ENCODE data around the gene MAST4.

Gene MAST4

GRCh38 chr5:66621146-66621545 is 25.0 kb downstream of the MAST4 start:
- TF ChIP-seq, protein P1, sequence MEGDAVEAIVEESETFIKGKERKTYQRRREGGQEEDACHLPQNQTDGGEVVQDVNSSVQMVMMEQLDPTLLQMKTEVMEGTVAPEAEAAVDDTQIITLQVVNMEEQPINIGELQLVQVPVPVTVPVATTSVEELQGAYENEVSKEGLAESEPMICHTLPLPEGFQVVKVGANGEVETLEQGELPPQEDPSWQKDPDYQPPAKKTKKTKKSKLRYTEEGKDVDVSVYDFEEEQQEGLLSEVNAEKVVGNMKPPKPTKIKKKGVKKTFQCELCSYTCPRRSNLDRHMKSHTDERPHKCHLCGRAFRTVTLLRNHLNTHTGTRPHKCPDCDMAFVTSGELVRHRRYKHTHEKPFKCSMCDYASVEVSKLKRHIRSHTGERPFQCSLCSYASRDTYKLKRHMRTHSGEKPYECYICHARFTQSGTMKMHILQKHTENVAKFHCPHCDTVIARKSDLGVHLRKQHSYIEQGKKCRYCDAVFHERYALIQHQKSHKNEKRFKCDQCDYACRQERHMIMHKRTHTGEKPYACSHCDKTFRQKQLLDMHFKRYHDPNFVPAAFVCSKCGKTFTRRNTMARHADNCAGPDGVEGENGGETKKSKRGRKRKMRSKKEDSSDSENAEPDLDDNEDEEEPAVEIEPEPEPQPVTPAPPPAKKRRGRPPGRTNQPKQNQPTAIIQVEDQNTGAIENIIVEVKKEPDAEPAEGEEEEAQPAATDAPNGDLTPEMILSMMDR (IDR thresholded peaks at IDR 0.05; ENCODE audit: insufficient read depth, low read depth, low read length, missing control alignments), result no peak
- no peak for DNase-seq (ENCODE audit: low read depth)
- no peak overlapping the region for H3K4me3 ChIP-seq (ENCODE audit: low read length)

GRCh38 chr5:66621736-66622135 is 25.5 kb downstream of the MAST4 start:
- TF ChIP-seq, protein P1 (IDR thresholded peaks at IDR 0.05; ENCODE audit: insufficient read depth, low read depth, low read length, missing control alignments), result no peak
- H3K4me3 ChIP-seq (ENCODE audit: low read length), result no peak overlapping the region
- no peak for DNase-seq (ENCODE audit: low read depth)

DNA sequence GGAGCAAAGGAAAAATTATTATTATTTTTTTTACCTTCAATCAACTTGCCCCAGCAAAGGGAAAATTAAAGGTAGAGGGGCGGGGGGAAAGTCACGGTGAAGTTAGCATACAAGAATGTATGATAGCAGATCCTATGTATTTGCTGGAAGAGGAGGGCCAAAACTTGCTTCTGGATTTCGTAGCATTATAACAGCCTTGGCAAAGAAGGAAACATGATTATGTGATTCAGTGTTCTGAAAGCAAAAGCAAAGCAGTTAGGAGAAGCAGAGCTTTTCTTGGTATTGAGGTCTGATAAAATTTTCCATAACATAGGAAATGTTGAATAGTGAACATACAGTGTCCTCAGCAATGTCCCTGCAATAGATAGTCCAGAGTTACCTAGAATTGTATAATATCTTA is 32.4 kb downstream of the MAST4 start:
- DNase-seq (ENCODE audit: low read depth), result no peak
- no peak overlapping the region for H3K4me3 ChIP-seq (ENCODE audit: low read length)
- TF ChIP-seq, protein P1 (IDR thresholded peaks at IDR 0.05; ENCODE audit: insufficient read depth, low read depth, low read length, missing control alignments), result no peak

DNA sequence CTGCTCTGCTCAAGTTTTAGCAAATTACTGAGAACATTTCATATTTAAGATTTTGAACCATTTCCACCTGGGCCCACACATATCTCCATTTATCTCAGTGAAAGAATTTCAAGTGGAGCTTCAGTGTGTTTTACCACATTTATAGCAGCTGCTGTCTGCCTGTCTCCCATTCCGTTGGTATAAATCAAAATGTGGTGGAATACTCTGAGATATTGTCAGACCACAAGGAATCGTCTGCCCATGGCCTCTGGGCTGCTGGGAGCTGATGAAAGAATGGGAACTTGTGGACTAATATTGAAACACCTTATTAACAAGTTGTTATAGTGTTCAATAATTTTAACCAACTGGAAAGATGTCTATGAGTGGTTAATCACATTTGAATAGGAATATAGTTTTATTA is 33.3 kb downstream of the MAST4 start:
- DNase-seq (ENCODE audit: low read depth), result no peak
- no peak overlapping the region for H3K4me3 ChIP-seq (ENCODE audit: low read length)
- TF ChIP-seq, protein P1 (IDR thresholded peaks at IDR 0.05; ENCODE audit: insufficient read depth, low read depth, low read length, missing control alignments), result no peak

DNA sequence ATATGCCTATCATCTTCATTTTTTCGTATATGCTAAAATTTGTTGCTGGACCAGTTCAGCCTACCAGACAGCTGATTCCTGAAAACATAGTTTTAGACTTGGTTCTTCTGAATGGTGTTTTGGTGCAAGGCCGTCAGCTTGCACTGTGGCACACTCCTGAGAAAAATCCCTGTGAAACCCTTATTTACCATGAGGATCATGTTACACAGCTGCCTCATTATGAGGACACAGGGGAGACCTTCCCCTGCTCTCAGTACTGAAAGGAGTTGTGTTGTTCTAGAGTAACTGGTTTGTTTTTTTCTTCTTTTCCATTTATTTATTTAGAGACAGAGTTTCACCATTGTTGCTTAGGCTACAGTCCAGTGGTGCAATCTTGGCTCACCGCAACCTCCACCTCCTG is 37.6 kb downstream of the MAST4 start:
- TF ChIP-seq, protein P1 (IDR thresholded peaks at IDR 0.05; ENCODE audit: insufficient read depth, low read depth, low read length, missing control alignments), result no peak
- no peak for DNase-seq (ENCODE audit: low read depth)
- no peak overlapping the region for H3K4me3 ChIP-seq (ENCODE audit: low read length)

DNA sequence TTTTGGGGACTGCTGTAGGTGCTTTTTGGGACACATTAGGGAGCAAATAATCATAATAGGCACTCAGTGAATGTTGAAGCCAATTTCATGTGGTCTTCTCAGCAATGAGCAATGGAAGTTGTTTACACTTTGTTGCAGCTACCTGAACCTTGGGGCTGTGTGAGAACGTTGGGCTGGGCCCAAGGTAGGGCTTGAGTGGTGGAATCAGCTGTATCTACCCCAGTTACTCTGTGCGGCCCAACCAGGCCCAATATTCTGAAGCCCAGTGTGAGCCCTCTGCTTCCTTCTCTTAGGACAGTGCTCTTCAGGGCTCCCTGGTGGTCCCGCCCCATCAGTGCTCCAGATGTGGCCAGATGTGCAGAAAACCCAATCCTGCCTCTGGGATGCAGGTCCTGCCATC is 38.4 kb downstream of the MAST4 start:
- TF ChIP-seq, protein P1 (IDR thresholded peaks at IDR 0.05; ENCODE audit: insufficient read depth, low read depth, low read length, missing control alignments), result no peak
- no peak overlapping the region for H3K4me3 ChIP-seq (ENCODE audit: low read length)
- DNase-seq (ENCODE audit: low read depth), result no peak

GRCh38 chr5:66637994-66638393 is 41.8 kb downstream of the MAST4 start:
- DNase-seq (ENCODE audit: low read depth), result no peak
- H3K4me3 ChIP-seq (ENCODE audit: low read length), result no peak overlapping the region

More at GRCh38 chr5:66637994-66638393, 41.8 kb downstream of the MAST4 start:
- TF ChIP-seq, protein P1 (IDR thresholded peaks at IDR 0.05; ENCODE audit: insufficient read depth, low read depth, low read length, missing control alignments), result no peak

Measured in epithelial cell of esophagus (primary cell).